IMR-90 (cell line): ENCODE measurements around the gene MYO9B.

Experiments
- BHLHE40 ChIP-seq: fragments of 150-350 bp; IDR thresholded peaks from 2 replicates; pipeline ENCODE4 v1.6.1; 2016; ENCODE audit warnings: mild to moderate bottlenecking, low read depth, low read length
- CEBPB ChIP-seq: IDR thresholded peaks from 2 replicates; pipeline ENCODE4 v1.6.1; 2012; ENCODE audit warnings: low read depth, low read length, improper control_type of control experiment
- CHD1 ChIP-seq: IDR thresholded peaks from 2 replicates; pipeline ENCODE4 v1.6.1; 2012; ENCODE audit warnings: low read depth, low read length, improper control_type of control experiment
- CTCF ChIP-seq: conservative IDR thresholded peaks from 2 replicates; pipeline ENCODE4 v1.5.1; 2012; ENCODE audit warnings: mild to moderate bottlenecking, low read depth, low read length, improper control_type of control experiment
- FOS ChIP-seq: fragments of 150-350 bp; IDR thresholded peaks from 2 replicates; pipeline ENCODE4 v1.6.1; 2016; ENCODE audit warnings: low read depth, low read length
- MAFK ChIP-seq: IDR thresholded peaks from 2 replicates; pipeline ENCODE4 v1.6.1; 2012; ENCODE audit warnings: low read depth, low read length, improper control_type of control experiment
- MAZ ChIP-seq: IDR thresholded peaks from 2 replicates; pipeline ENCODE4 v1.6.1; 2012; ENCODE audit warnings: low read depth, mild to moderate bottlenecking, low read length, improper control_type of control experiment, moderate library complexity, borderline replicate concordance
- MXI1 ChIP-seq: IDR thresholded peaks from 2 replicates; pipeline ENCODE4 v1.6.1; 2012; ENCODE audit warnings: low read depth, mild to moderate bottlenecking, low read length, moderate library complexity, borderline replicate concordance
- NFE2L2 ChIP-seq: fragments of 150-350 bp; IDR thresholded peaks from 2 replicates; pipeline ENCODE4 v1.6.1; 2016; ENCODE audit warnings: low read depth, mild to moderate bottlenecking, low read length
- POLR2A ChIP-seq: IDR thresholded peaks from 2 replicates; pipeline ENCODE4 v1.6.1; 2012; ENCODE audit warnings: mild to moderate bottlenecking, low read depth, low read length
- RAD21 ChIP-seq: IDR thresholded peaks from 2 replicates; pipeline ENCODE4 v1.6.1; 2012; ENCODE audit warnings: low read length, improper control_type of control experiment
- RFX5 ChIP-seq: IDR thresholded peaks from 2 replicates; pipeline ENCODE4 v1.8.0; 2012; ENCODE audit warnings: low read depth, mild to moderate bottlenecking, low read length, moderate library complexity
- SMC3 ChIP-seq: fragments of 150-350 bp; IDR thresholded peaks from 2 replicates; pipeline ENCODE4 v1.6.1; 2016; ENCODE audit warnings: low read depth, mild to moderate bottlenecking, antibody characterized with exemption, low read length, moderate library complexity

- TF ChIP-seq RFX5: no peak
- no peak for TF ChIP-seq CTCF
- TF ChIP-seq RAD21: no peak
- TF ChIP-seq CEBPB: no peak
- no peak for TF ChIP-seq MXI1
- TF ChIP-seq POLR2A: no peak
- TF ChIP-seq FOS: no peak
- no peak for TF ChIP-seq MAFK
- no peak for TF ChIP-seq MAZ
- TF ChIP-seq SMC3: no peak
- no peak for TF ChIP-seq NFE2L2
- no peak for TF ChIP-seq BHLHE40
- TF ChIP-seq CHD1: no peak
These were observed 49.6 kb downstream of the MYO9B start for GRCh38 chr19:17125062-17125727.
